Adrenal gland (tissue), 12 donors: ENCODE data around the gene GPD1. TPM values are rescaled to one million over a fixed set of nuclear protein-coding genes. Genes with fewer than 3 reads are reported as not detected.
"Not testable (repeated sequence)": the region's sequence is repeated elsewhere in the genome, so short reads cannot be mapped to it uniquely, and the experiment has no call there.

Experiments used
- DNase-seq, 7 donors: peaks; one replicate each; pipeline ENCODE4 v3.0.0-alpha.2; 2019 to 2020
- H3K27ac ChIP-seq, 5 donors: fragments of 200-600 bp; sonication (generic) in 4 of 5; 1 replicate in 3 of 5; 2 replicates in 2 of 5; pipeline versions ENCODE4 v1.5.1 to v1.8.0; 2016 to 2020; ENCODE audit warnings: mild to moderate bottlenecking in 1 of 5
- H3K27me3 ChIP-seq: fragments of 200-600 bp; 2 replicates; pipeline ENCODE4 v1.8.0; 2021
- H3K36me3 ChIP-seq, 2 donors: fragments of 200-600 bp; replicated peaks in 1 of 2; 1 replicate in 1 of 2; 2 replicates in 1 of 2; pipeline versions ENCODE4 v1.5.1 to v1.8.0; 2018 to 2022
- H3K4me1 ChIP-seq, 2 donors: fragments of 200-600 bp; replicated peaks in 1 of 2; 1 replicate in 1 of 2; 2 replicates in 1 of 2; pipeline versions ENCODE4 v1.5.1 to v1.8.0; 2018 to 2021
- H3K4me3 ChIP-seq, 4 donors: fragments of 200-600 bp; sonication (generic) in 3 of 4; one replicate each; pipeline ENCODE4 v1.5.1; 2016 to 2018
- H3K9me3 ChIP-seq, 3 donors: fragments of 200-600 bp; sonication (generic) in 1 of 3; replicated peaks in 1 of 3; 1 replicate in 2 of 3; 2 replicates in 1 of 3; pipeline versions ENCODE4 v1.5.1 to v1.8.0; 2016 to 2021
- CTCF ChIP-seq, 6 experiments: fragments of 450-650 bp in 4 of 6; fragments of 200-600 bp in 2 of 6; sonication (generic) in 1 of 6; IDR thresholded peaks; 1 replicate in 5 of 6; 2 replicates in 1 of 6; pipeline versions ENCODE4 v1.5.1 to v1.8.0; 2016 to 2021; ENCODE audit warnings: antibody characterized with exemption in 6 of 6, mild to moderate bottlenecking in 2 of 6, moderate library complexity in 1 of 6
- POLR2A ChIP-seq, 2 donors: fragments of 450-650 bp; IDR thresholded peaks; one replicate each; pipeline ENCODE4 v1.6.1; 2017; ENCODE audit warnings: antibody characterized with exemption in 2 of 2, mild to moderate bottlenecking in 2 of 2, moderate library complexity in 1 of 2
- WGBS, 4 donors: extraction: QIAGEN DNeasy Blood & Tissue Kit in 2 of 4; methylation state at CpG; one replicate each; pipeline versions ENCODE4 v1.1.5 to v1.1.7; 2013 to 2017; 5-methylcytosine and 5-hydroxymethylcytosine counted together
- intact Hi-C, 2 donors: fragments of 100-400 bp; cut with DNase I; formaldehyde crosslinking; loops; one replicate each; pipeline versions ENCODE4 v1.14.1 to v1.15.0; 2022 to 2023
- polyA plus RNA-seq, 3 donors: library from polyadenylated mRNA; stranded (reverse); fragments of 200-250 nt in 2 of 3; fragments of 350-450 nt in 1 of 3; fragmentation: Illumina TruSeq in 1 of 3; extraction: RNeasy Lipid Tissue Mini Kit (QIAGEN cat#74804) in 1 of 3; gene quantifications; one replicate each; pipeline ENCODE4 v1.2.3, GENCODE V29; 2013 to 2014
- total RNA-seq, 9 donors: library from RNA; depleted of rRNA in 4 of 9; stranded (reverse); fragments of >200 nt in 4 of 9; fragments of 120-200 nt in 1 of 9; fragmentation: NEBNext Ultra II Directional in 1 of 9; extraction: Animal tissue kit (Norgen Biotek cat#: 25700) in 1 of 9; gene quantifications; one replicate each; pipeline versions ENCODE4 v1.1.0 to v1.2.4, GENCODE V29; 2013 to 2023
- donor health status: healthy with polysubstance abuse.
- donor health status: Bipolar disorder and iron deficiency.
- donor health status: DM: yes; HTN: yes; CAD: no.
- donor health status: DM: no; HTN: no; CAD: no.
- donor health status: DM: no; HTN: no; CAD: no.
- donor health status: DM: yes; HTN: yes; CAD: no.

Gene GPD1
- total and polyA plus RNA-seq, 12 donors: 0.43 to 36.9 (median 2.6) TPM

- Histone ChIP-seq H3K36me3 (peaks cover 0 to 16% of the 10 kb centered on the region in 2 donors), H3K4me3 (no peak overlapping the region), H3K27me3 (no peaks in the 10 kb centered on the region), H3K27ac (no peak overlapping the region), H3K4me1 (peaks cover 8 to 14% of the 10 kb centered on the region in 2 donors), H3K9me3 (no peaks in the 10 kb centered on the region)
- TF ChIP-seq CTCF (IDR thresholded peaks at IDR 0.05): no peak
- TF ChIP-seq POLR2A (IDR thresholded peaks at IDR 0.05): no peak
- intact Hi-C loops: no loop called here
- no peak for DNase-seq
- 97 to 100% (median 99%) methylated on average over 1 of the region's 1 CpG for WGBS, 4 donors
These were observed 20.5 kb upstream of the GPD1 start for GRCh38 chr12:50083301-50083700.

GRCh38 chr12:50084409-50084774 lies 19.4 kb upstream of the GPD1 start:
- peak overlapping the region; percentile 80 to 95 (median 94) for H3K27ac ChIP-seq
- peaks cover 8 to 14% of the 10 kb centered on the region in 2 donors for H3K4me1 ChIP-seq

GRCh38 chr12:50084775-50085614 lies 18.8 kb upstream of the GPD1 start, which contains the start of gene SMARCD1:
SMARCD1 (plus strand) TSS chr12:50085342; CDS start chr12:50085370, 28 bp downstream.
- intact Hi-C loops: no loop called here
- Histone ChIP-seq H3K27ac (peak within 1 kb of the TSS; percentile 80 to 95 (median 94)), H3K9me3 (no peaks in the 10 kb centered on the region), H3K4me1 (peaks cover 8 to 14% of the 10 kb centered on the region in 2 donors), H3K4me3 (peak within 1 kb of the TSS; percentile 10 to 84 (median 74)), H3K27me3 (no peaks in the 10 kb centered on the region), H3K36me3 (peaks cover 0 to 32% of the 10 kb centered on the region in 2 donors)
- DNase-seq: peak; percentile 85 to 94 (median 89)
- peak in 1 of 2 donors; percentile 63 for TF ChIP-seq POLR2A (IDR thresholded peaks at IDR 0.05)
- no peak for TF ChIP-seq CTCF (IDR thresholded peaks at IDR 0.05)
- WGBS, 4 donors: 1 to 3% (median 1%) methylated on average over 13 to 69 of the region's 69 CpGs

More at GRCh38 chr12:50084409-50084774, 19.4 kb upstream of the GPD1 start:
- WGBS, 4 donors: 39 to 41% (median 40%) methylated on average over 7 of the region's 7 CpGs
- Histone ChIP-seq H3K36me3 (peaks cover 0 to 26% of the 10 kb centered on the region in 2 donors), H3K4me3 (peak overlapping the region in 2 of 4 donors; percentile 84)
- intact Hi-C loops, H3K9me3 ChIP-seq, DNase-seq, H3K27me3 ChIP-seq: not testable (repeated sequence)

- peaks cover 0 to 39% of the 10 kb centered on the region in 2 donors for H3K36me3 ChIP-seq
- no peaks in the 10 kb centered on the region for H3K9me3 ChIP-seq
- 3 to 9% (median 7%) methylated on average over 8 of the region's 8 CpGs for WGBS, 4 donors
- intact Hi-C loops: no loop called here
- peak overlapping the region in 3 of 4 donors; percentile 63 to 84 (median 84) for H3K4me3 ChIP-seq
- H3K4me1 ChIP-seq: peaks cover 8 to 14% of the 10 kb centered on the region in 2 donors
- DNase-seq: peak in 1 of 7 donors; percentile 35
- no peak for TF ChIP-seq POLR2A (IDR thresholded peaks at IDR 0.05)
- no peak for TF ChIP-seq CTCF (IDR thresholded peaks at IDR 0.05)
- no peaks in the 10 kb centered on the region for H3K27me3 ChIP-seq
- H3K27ac ChIP-seq: peak overlapping the region in 4 of 5 donors; percentile 91 to 95 (median 94)
These were observed 18.2 kb upstream of the GPD1 start for GRCh38 chr12:50085615-50086072.
